ENCODE data around the gene AHCYL2. TPM values are rescaled to one million over a fixed set of nuclear protein-coding genes. Genes with fewer than 3 reads are reported as not detected.

AHCYL2 gene
- total RNA-seq, 1 donor from 2014 or later, result 91.0 TPM

DNA sequence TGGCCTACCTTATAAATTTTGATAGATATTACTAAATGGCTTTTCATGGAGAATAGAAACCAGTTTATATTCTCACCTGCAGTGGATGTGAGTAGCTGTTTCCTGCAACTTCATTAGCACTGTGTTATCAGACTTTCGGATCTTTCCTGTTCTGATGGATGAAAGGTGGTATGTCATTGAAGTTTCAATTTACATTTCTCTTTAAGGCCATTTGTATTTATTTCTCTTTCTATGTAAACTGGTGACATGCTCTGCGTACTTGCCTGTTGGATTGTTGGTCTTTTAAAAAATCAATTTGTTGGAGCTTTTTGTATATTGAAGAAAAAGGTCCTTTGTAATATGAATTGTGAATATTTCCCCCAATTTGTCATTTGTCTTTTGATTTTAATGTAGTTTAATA, 113.6 kb downstream of the AHCYL2 start:
- Histone ChIP-seq H3K9me3 (no peaks in the 10 kb centered on the region), H3K4me3 (no peak overlapping the region), H3K27ac (no peak overlapping the region), H3K36me3 (no peaks in the 10 kb centered on the region), H3K4me1 (no peaks in the 10 kb centered on the region), H3K27me3 (ENCODE audit: low read depth) (no peaks in the 10 kb centered on the region)
- ATAC-seq (no peak), DNase-seq (no peak)
- TF ChIP-seq, protein P1, sequence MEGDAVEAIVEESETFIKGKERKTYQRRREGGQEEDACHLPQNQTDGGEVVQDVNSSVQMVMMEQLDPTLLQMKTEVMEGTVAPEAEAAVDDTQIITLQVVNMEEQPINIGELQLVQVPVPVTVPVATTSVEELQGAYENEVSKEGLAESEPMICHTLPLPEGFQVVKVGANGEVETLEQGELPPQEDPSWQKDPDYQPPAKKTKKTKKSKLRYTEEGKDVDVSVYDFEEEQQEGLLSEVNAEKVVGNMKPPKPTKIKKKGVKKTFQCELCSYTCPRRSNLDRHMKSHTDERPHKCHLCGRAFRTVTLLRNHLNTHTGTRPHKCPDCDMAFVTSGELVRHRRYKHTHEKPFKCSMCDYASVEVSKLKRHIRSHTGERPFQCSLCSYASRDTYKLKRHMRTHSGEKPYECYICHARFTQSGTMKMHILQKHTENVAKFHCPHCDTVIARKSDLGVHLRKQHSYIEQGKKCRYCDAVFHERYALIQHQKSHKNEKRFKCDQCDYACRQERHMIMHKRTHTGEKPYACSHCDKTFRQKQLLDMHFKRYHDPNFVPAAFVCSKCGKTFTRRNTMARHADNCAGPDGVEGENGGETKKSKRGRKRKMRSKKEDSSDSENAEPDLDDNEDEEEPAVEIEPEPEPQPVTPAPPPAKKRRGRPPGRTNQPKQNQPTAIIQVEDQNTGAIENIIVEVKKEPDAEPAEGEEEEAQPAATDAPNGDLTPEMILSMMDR (IDR thresholded peaks at IDR 0.05), result no peak
- intact Hi-C loops (cut with DNase I), result no loop called here

DNA sequence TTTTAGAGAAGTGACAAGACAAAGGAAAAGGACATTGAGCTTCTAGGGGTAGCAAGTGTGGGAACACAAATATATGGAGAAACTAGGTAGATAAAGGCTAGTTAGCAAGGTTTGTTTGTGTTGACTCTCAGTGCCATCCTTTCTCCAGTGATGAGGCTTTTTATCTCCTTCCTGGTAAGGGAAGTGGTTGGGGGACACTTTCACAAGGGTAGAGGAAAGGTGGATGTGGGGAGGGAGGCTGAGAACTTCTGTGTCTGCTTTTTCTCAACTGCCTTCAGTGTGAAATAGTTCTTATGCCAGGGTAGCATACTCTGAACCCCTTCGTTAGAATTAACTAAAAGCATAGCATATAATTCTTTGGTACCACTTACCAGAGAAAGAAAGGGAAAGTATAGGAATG, 116.4 kb downstream of the AHCYL2 start:
- Histone ChIP-seq H3K4me3 (no peak overlapping the region), H3K27ac (no peak overlapping the region), H3K36me3 (no peaks in the 10 kb centered on the region), H3K27me3 (ENCODE audit: low read depth) (no peaks in the 10 kb centered on the region), H3K4me1 (no peaks in the 10 kb centered on the region), H3K9me3 (no peaks in the 10 kb centered on the region)
- intact Hi-C loops (cut with DNase I), result no loop called here
- DNase-seq (no peak), ATAC-seq (no peak)
- TF ChIP-seq, protein P1 (IDR thresholded peaks at IDR 0.05), result no peak

DNA sequence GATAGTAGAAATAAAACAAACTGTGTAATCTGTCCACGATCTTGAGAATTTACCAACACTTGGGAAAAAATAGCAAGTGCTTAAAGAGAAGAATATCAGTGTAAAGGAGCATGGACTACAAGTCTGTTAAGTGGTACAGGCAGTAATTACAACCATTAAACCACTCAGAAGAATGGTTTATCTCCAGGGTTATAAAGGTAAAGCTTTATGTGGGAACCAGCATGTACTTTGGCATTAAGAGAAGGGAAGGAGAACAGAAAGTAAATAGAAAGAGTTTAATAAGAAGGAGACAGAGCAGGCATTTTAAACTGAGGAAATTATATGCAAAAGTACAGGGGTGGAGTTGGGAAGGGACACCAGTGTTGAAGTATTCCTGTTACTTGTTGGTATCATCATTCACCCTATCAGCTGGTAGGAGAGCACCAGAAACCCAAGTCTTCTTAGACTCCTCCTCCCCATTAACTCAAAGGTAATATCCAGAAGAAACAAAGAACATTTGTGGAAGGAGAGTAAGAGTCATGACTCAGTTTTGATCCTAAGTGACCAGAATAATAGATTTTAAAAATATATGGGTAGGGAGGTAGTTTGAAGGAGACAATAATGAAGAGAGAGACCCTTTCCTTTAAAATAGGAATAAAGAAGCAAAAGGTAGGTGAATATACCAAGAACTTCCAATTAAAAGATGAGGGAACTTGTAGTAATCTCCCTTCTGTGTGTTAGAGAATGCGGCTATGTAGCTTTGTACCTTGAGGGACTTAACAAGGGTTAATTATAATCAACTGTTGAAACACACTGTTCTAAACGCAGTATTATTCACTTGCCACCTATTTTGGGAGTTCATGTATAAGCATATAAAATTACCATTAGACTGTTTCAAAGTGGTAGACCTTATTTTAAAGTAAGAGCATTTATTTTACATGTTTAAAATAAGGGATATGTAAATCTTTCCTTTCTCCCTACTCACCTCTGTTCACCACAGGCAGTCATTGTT, 117.3 kb downstream of the AHCYL2 start:
- no peaks in the 10 kb centered on the region for H3K9me3 ChIP-seq
- ATAC-seq (no peak), DNase-seq (no peak)
- H3K4me1 ChIP-seq, result no peaks in the 10 kb centered on the region
- TF ChIP-seq, protein P1 (IDR thresholded peaks at IDR 0.05), result no peak
- no peaks in the 10 kb centered on the region for H3K36me3 ChIP-seq
- no peak overlapping the region for H3K4me3 ChIP-seq
- no peaks in the 10 kb centered on the region for H3K27me3 ChIP-seq (ENCODE audit: low read depth)
- no peak overlapping the region for H3K27ac ChIP-seq
- intact Hi-C loops (cut with DNase I), result no loop called here

DNA sequence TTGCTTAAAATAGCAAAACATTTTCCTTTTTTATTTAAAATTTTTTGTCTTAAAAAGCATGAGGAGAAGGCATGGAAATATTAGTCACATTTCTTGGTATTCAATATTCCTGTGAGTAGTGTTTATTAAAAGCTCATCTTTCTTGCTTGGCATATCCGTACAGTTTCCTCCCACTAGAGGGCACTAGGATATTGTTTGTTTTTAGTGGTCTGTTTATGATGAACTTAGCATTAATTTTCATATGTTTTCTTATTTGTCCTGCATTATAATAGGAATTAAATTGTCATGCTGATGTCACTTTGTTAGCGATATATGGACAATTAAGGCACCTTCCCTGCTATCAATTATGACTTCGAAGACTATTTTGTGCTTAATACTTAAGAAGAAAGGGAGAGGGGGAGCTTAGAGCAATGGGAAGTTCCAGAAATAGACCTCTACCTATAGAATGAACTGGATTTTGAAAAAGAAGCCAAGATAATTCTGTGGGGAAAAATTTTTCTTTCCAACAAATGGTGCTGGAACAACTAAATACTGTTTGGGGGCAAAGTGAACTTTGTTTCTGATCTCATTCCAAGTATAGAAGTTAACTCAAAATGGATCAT, 118.4 kb downstream of the AHCYL2 start:
- no peak overlapping the region for H3K4me3 ChIP-seq
- no peaks in the 10 kb centered on the region for H3K36me3 ChIP-seq
- DNase-seq, result no peak
- H3K9me3 ChIP-seq, result no peaks in the 10 kb centered on the region
- no peaks in the 10 kb centered on the region for H3K27me3 ChIP-seq (ENCODE audit: low read depth)
- TF ChIP-seq, protein P1 (IDR thresholded peaks at IDR 0.05), result peak; percentile 70
- H3K4me1 ChIP-seq, result no peaks in the 10 kb centered on the region
- intact Hi-C loops (cut with DNase I), result no loop called here
- H3K27ac ChIP-seq, result no peak overlapping the region
- peak; percentile 67 to 77 for ATAC-seq

DNA sequence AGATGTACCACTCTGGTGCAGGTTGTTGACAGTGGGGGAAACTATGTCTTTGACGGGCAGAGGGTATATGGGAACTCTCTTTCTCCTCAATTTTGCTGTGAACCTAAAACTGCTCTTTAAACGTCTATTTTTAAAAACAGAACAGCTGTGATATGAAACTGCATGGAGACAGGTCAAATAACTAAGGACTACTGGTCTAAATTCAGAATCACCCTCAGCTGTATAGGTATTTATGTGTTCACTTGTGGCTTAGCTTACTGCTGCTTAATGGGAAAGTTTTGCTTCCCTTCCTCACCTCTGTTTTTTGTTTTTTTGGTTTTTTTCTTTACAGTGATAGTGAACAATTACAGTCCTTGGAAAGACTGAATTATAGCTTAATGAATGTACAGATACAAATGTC, 122.5 kb downstream of the AHCYL2 start:
- DNase-seq (no peak), ATAC-seq (no peak)
- Histone ChIP-seq H3K36me3 (no peaks in the 10 kb centered on the region), H3K27me3 (ENCODE audit: low read depth) (no peaks in the 10 kb centered on the region), H3K27ac (no peak overlapping the region), H3K4me1 (no peaks in the 10 kb centered on the region), H3K4me3 (no peak overlapping the region), H3K9me3 (no peaks in the 10 kb centered on the region)
- TF ChIP-seq, protein P1 (IDR thresholded peaks at IDR 0.05), result no peak
- intact Hi-C loops (cut with DNase I), result no loop called here
